OCI-LY1 (cell line): ENCODE results near the gene DYSF.

Experiments
- H2AFZ ChIP-seq: fragments of 200-600 bp; sonication (generic), shearing (Covaris generic); 2 replicates; pipeline ENCODE4 v1.6.0; 2014; ENCODE audit warnings: antibody characterized with exemption, mild to moderate bottlenecking, low read length
- H3F3A ChIP-seq: fragments of 200-600 bp; sonication (generic), shearing (Covaris generic); 2 replicates; pipeline ENCODE4 v1.6.0; 2014; ENCODE audit warnings: mild to moderate bottlenecking, antibody characterized with exemption, low read length, moderate library complexity; ENCODE audit not compliant: insufficient read depth
- H3K27ac ChIP-seq: fragments of 200-600 bp; sonication (generic); 2 replicates; pipeline ENCODE4 v1.5.1; 2014; ENCODE audit warnings: low read length, mixed run types, mild to moderate bottlenecking, low read depth; ENCODE audit not compliant: poor library complexity, severe bottlenecking
- H3K27me3 ChIP-seq: fragments of 200-600 bp; sonication (generic); 2 replicates; pipeline ENCODE4 v1.6.0; 2014; ENCODE audit warnings: antibody characterized with exemption, mild to moderate bottlenecking, low read length, moderate library complexity; ENCODE audit not compliant: insufficient read depth
- H3K36me3 ChIP-seq: fragments of 200-600 bp; sonication (generic); 2 replicates; pipeline ENCODE4 v1.6.1; 2014; ENCODE audit warnings: mild to moderate bottlenecking, antibody characterized with exemption, low read length, moderate library complexity, mixed read lengths; ENCODE audit not compliant: insufficient read depth
- H3K4me1 ChIP-seq: fragments of 200-600 bp; sonication (generic); 2 replicates; pipeline ENCODE4 v1.5.1; 2014; ENCODE audit warnings: mild to moderate bottlenecking, low read length, moderate library complexity; ENCODE audit not compliant: insufficient read depth, severe bottlenecking
- H3K4me2 ChIP-seq: fragments of 200-600 bp; sonication (generic), shearing (Covaris generic); 2 replicates; pipeline ENCODE4 v1.6.1; 2014; ENCODE audit warnings: low read length
- H3K4me3 ChIP-seq: fragments of 200-600 bp; sonication (generic); 2 replicates; pipeline ENCODE4 v1.5.1; 2014; ENCODE audit warnings: low read length, low read depth, mild to moderate bottlenecking, mixed read lengths; ENCODE audit not compliant: poor library complexity, severe bottlenecking
- H3K79me2 ChIP-seq: fragments of 200-600 bp; shearing (Covaris generic); 2 replicates; pipeline ENCODE4 v1.6.1; 2016; ENCODE audit warnings: mixed run types, low read length, mixed read lengths; ENCODE audit not compliant: insufficient read depth
- H3K9ac ChIP-seq: fragments of 200-600 bp; sonication (generic), shearing (Covaris generic); 2 replicates; pipeline ENCODE4 v1.6.1; 2014; ENCODE audit warnings: mild to moderate bottlenecking, low read length, mixed read lengths
- H3K9me2 ChIP-seq: fragments of 200-600 bp; sonication (generic), shearing (Covaris generic); 2 replicates; pipeline ENCODE4 v1.6.1; 2014; ENCODE audit warnings: low read depth, mild to moderate bottlenecking, low read length, mixed read lengths
- H3K9me3 ChIP-seq: fragments of 200-600 bp; shearing (Covaris generic); 2 replicates; pipeline ENCODE4 v1.6.1; 2014; ENCODE audit warnings: low read length, mixed read lengths
- H4K20me1 ChIP-seq: fragments of 200-600 bp; sonication (generic), shearing (Covaris generic); 2 replicates; pipeline ENCODE4 v1.6.0; 2016; ENCODE audit warnings: mild to moderate bottlenecking, low read length; ENCODE audit not compliant: insufficient read depth
- CTCF ChIP-seq: fragments of 200-600 bp; sonication (generic), shearing (Covaris generic); IDR thresholded peaks from 2 replicates; pipeline ENCODE4 v1.5.1; 2017; ENCODE audit warnings: mild to moderate bottlenecking, antibody characterized with exemption, low read length, moderate library complexity, mixed read lengths
- EZH2 ChIP-seq: fragments of 200-600 bp; sonication (generic), shearing (Covaris generic); IDR thresholded peaks from 2 replicates; pipeline ENCODE4 v1.8.0; 2017; ENCODE audit warnings: borderline replicate concordance, mixed run types, mild to moderate bottlenecking, antibody characterized with exemption, low read length, moderate library complexity, mixed read lengths

DYSF gene

DNA sequence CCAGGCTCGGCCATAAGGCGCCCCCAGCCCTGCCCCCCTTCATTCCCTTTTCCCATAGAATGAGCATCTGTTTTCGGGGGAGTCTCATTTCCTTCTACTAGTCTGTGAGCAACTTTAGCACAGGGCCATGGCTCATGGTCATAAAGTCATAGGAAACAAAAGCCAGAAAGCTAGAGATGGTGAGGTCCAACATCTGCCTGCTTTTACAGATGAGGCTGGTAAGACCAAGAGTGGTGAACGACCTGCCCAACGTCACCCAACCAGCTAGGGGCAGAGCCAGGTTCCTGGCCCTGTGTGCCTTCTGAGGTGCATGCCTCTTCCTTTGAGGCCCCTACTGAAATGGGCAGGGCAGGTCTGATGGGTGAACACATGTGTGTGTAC lies 212.7 kb downstream of the DYSF start:
- H3K79me2 ChIP-seq = no peaks in the 10 kb centered on the region
- no peaks in the 10 kb centered on the region for H3K4me1 ChIP-seq
- H3K9me3 ChIP-seq = no peaks in the 10 kb centered on the region
- H3K27me3 ChIP-seq = no peaks in the 10 kb centered on the region
- no peak overlapping the region for H3K27ac ChIP-seq
- no peaks in the 10 kb centered on the region for H4K20me1 ChIP-seq
- H3K9ac ChIP-seq = no peak overlapping the region
- H3K9me2 ChIP-seq = no peaks in the 10 kb centered on the region
- no peaks in the 10 kb centered on the region for H3F3A ChIP-seq
- no peak overlapping the region for H2AFZ ChIP-seq
- no peak overlapping the region for H3K4me2 ChIP-seq
- TF ChIP-seq EZH2 (no peak), CTCF (no peak)
- no peaks in the 10 kb centered on the region for H3K36me3 ChIP-seq
- H3K4me3 ChIP-seq = no peak overlapping the region

DNA sequence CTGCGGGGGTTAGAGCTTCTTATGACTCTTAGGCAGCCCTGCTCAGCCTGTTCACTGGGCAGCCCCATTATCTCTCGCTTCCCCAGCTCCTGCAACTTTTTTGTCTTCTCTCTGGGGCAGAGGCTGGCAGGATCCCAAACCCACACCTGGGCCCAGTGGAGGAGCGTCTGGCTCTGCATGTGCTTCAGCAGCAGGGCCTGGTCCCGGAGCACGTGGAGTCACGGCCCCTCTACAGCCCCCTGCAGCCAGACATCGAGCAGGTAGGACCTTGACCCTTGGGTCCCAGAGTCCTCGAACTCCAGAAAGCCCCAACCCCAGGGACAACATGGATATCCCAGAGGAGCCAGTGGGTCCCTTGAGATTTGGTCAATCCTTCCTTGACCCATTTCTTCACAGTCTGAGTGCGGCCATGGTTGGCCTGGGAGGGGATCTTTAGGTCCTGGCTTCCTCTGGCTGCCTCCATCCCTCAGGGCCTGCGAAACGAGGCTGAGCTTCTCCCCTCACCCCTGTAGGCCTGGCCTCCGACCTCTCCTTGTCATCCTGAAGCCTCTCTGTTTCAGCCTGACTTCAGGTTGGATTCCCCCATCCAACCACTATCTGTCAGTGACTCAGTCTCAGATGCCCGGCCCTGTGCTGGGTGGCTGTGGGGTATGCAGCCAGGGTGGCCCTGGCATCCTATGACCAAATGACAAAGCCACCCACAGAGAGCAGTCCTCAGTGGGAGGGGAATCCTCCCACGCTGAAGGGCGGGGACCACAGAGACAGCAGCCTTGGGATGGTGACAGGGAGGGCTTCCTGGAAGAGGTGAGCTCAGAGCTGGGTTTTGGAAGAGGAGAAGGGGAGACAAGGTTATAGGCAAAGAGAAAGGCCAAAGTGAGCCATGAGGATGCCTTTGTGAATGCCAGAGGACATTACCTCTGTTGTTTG lies 214.2 kb downstream of the DYSF start:
- Histone ChIP-seq H3K9me3 (no peaks in the 10 kb centered on the region), H3K36me3 (no peaks in the 10 kb centered on the region), H3K27ac (no peak overlapping the region), H3K9me2 (no peaks in the 10 kb centered on the region), H4K20me1 (no peaks in the 10 kb centered on the region), H3K4me1 (no peaks in the 10 kb centered on the region), H3K4me3 (no peak overlapping the region), H3K79me2 (no peaks in the 10 kb centered on the region), H3K4me2 (no peak overlapping the region), H3F3A (no peaks in the 10 kb centered on the region), H3K9ac (no peak overlapping the region), H2AFZ (no peak overlapping the region), H3K27me3 (no peaks in the 10 kb centered on the region)
- TF ChIP-seq EZH2 = no peak
- TF ChIP-seq CTCF = no peak

GRCh38 chr2:71668326-71669057 lies 215.1 kb downstream of the DYSF start:
- H3F3A ChIP-seq = no peaks in the 10 kb centered on the region
- H3K9ac ChIP-seq = no peak overlapping the region
- no peak overlapping the region for H2AFZ ChIP-seq
- no peaks in the 10 kb centered on the region for H3K9me3 ChIP-seq
- no peaks in the 10 kb centered on the region for H3K79me2 ChIP-seq
- no peaks in the 10 kb centered on the region for H3K9me2 ChIP-seq
- TF ChIP-seq CTCF = no peak
- no peak for TF ChIP-seq EZH2
- no peaks in the 10 kb centered on the region for H3K27me3 ChIP-seq
- H3K4me1 ChIP-seq = no peaks in the 10 kb centered on the region
- no peak overlapping the region for H3K27ac ChIP-seq
- no peak overlapping the region for H3K4me2 ChIP-seq
- H3K4me3 ChIP-seq = no peak overlapping the region
- H3K36me3 ChIP-seq = no peaks in the 10 kb centered on the region
- H4K20me1 ChIP-seq = no peaks in the 10 kb centered on the region
